Smooth muscle cell (in vitro differentiated cells): Measurements from ENCODE around the gene FAM217A. TPM values are rescaled to one million over a fixed set of nuclear protein-coding genes. Genes with fewer than 3 reads are reported as not detected.

Source experiments
- DNase-seq: peaks from one replicate; lab custom pipeline; 2025; ENCODE audit not compliant: unreplicated experiment; lab: John Stamatoyannopoulos, UW
- H2AFZ ChIP-seq: fragments of 200-600 bp; sonication (generic); 2 replicates; pipeline ENCODE4 v1.6.0; 2016; ENCODE audit warnings: antibody characterized with exemption, low read depth, mild to moderate bottlenecking
- H3F3A ChIP-seq: fragments of 200-600 bp; sonication (generic); 2 replicates; pipeline ENCODE4 v1.6.0; 2017; ENCODE audit warnings: antibody characterized with exemption, low read depth
- H3K27ac ChIP-seq: fragments of 200-600 bp; sonication (generic); 2 replicates; pipeline ENCODE4 v1.5.1; 2016; ENCODE audit warnings: low read depth, mild to moderate bottlenecking
- H3K27me3 ChIP-seq: fragments of 200-600 bp; sonication (generic); 2 replicates; pipeline ENCODE4 v1.6.1; 2016; ENCODE audit warnings: low read depth, mild to moderate bottlenecking
- H3K36me3 ChIP-seq: fragments of 200-600 bp; sonication (generic); 2 replicates; pipeline ENCODE4 v1.5.1; 2016; ENCODE audit warnings: low read depth
- H3K4me1 ChIP-seq: fragments of 200-600 bp; sonication (generic); 2 replicates; pipeline ENCODE4 v1.5.1; 2016; ENCODE audit warnings: low read depth
- H3K4me2 ChIP-seq: fragments of 200-600 bp; sonication (generic); 2 replicates; pipeline ENCODE4 v1.6.0; 2016; ENCODE audit warnings: mild to moderate bottlenecking
- H3K4me3 ChIP-seq: fragments of 200-600 bp; sonication (generic); 2 replicates; pipeline ENCODE4 v1.5.1; 2016; ENCODE audit warnings: mild to moderate bottlenecking
- H3K79me2 ChIP-seq: fragments of 200-600 bp; sonication (generic); 2 replicates; pipeline ENCODE4 v1.6.0; 2016; ENCODE audit warnings: low read depth, mild to moderate bottlenecking
- H3K9ac ChIP-seq: fragments of 200-600 bp; sonication (generic); 2 replicates; pipeline ENCODE4 v1.6.0; 2016; ENCODE audit warnings: low read depth
- H3K9me3 ChIP-seq: fragments of 200-600 bp; sonication (generic); replicated peaks from 2 replicates; pipeline ENCODE4 v1.5.1; 2016; ENCODE audit warnings: low read depth
- H4K20me1 ChIP-seq: fragments of 200-600 bp; sonication (generic); 2 replicates; pipeline ENCODE4 v1.6.0; 2016; ENCODE audit warnings: low read depth
- WGBS: methylation state at CpG from one replicate; pipeline ENCODE4 v1.1.7; 2016; ENCODE audit warnings: low lambda C conversion rate; 5-methylcytosine and 5-hydroxymethylcytosine counted together
- polyA plus RNA-seq: library from polyadenylated mRNA; unstranded; fragments of >200 nt; fragmentation: Nextera tagmentation; extraction: Ambion mirVana; gene quantifications from 2 replicates; pipeline ENCODE4 v1.2.1, GENCODE V29; 2016
- total RNA-seq: library from RNA; depleted of rRNA; stranded (reverse); fragments of >200 nt; gene quantifications from 2 replicates; pipeline ENCODE4 v1.2.3, GENCODE V29; 2014
- TF ChIP-seq, protein P1 (sequence below): fragments of 200-600 bp; sonication (generic); IDR thresholded peaks from 2 replicates; pipeline ENCODE4 v1.5.1; 2017; ENCODE audit warnings: borderline replicate concordance, mild to moderate bottlenecking, antibody characterized with exemption; ENCODE audit not compliant: insufficient read depth, poor library complexity, severe bottlenecking

FAM217A gene
- total and polyA plus RNA-seq, 2 experiments from 2014 or later, result not detected

DNA sequence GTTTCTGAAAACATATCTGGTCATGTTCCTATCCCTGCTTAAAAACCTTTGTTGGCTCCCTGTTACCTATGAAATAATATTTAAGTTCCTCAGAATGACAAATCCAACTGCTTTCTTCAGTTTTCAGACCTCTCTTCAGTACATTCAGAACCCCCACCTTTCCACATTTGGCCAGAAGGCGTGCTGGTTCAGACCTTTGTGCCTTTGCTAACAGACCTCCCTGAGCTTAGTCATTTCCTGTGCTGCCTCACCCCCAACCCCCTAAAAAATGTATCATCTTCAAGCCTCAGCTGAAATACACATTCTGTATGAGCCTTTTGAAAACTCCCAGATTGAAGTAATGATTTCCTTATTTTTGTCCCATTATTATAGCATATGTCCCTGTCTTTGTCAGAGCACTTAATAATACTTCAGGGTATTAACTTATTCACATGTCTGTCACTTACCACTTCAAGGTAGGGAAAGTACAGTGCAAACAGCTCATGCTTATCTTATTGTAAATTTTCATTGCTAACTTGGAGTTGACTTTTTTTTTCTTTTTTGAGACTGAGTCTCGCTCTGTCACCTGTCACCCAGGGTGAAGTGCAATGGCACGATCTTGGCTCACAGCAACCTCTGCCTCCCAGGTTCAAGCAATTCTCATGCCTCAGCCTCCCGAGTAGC, 19.7 kb downstream of the FAM217A start:
- Histone ChIP-seq H3K36me3 (peaks cover 20% of the 10 kb centered on the region), H3K27me3 (no peaks in the 10 kb centered on the region), H4K20me1 (no peaks in the 10 kb centered on the region), H3K9me3 (no peaks in the 10 kb centered on the region), H3K4me2 (peak overlapping the region; percentile 57), H3F3A (peaks cover 8% of the 10 kb centered on the region), H3K79me2 (peaks cover 3% of the 10 kb centered on the region), H3K4me1 (peaks cover 9% of the 10 kb centered on the region), H3K27ac (peak overlapping the region; percentile 91), H2AFZ (no peak overlapping the region), H3K9ac (peak overlapping the region; percentile 63), H3K4me3 (no peak overlapping the region)
- TF ChIP-seq, protein P1, sequence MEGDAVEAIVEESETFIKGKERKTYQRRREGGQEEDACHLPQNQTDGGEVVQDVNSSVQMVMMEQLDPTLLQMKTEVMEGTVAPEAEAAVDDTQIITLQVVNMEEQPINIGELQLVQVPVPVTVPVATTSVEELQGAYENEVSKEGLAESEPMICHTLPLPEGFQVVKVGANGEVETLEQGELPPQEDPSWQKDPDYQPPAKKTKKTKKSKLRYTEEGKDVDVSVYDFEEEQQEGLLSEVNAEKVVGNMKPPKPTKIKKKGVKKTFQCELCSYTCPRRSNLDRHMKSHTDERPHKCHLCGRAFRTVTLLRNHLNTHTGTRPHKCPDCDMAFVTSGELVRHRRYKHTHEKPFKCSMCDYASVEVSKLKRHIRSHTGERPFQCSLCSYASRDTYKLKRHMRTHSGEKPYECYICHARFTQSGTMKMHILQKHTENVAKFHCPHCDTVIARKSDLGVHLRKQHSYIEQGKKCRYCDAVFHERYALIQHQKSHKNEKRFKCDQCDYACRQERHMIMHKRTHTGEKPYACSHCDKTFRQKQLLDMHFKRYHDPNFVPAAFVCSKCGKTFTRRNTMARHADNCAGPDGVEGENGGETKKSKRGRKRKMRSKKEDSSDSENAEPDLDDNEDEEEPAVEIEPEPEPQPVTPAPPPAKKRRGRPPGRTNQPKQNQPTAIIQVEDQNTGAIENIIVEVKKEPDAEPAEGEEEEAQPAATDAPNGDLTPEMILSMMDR, result no peak
- DNase-seq, result no peak
- WGBS, result 75% methylated on average over 4 of the region's 4 CpGs

DNA sequence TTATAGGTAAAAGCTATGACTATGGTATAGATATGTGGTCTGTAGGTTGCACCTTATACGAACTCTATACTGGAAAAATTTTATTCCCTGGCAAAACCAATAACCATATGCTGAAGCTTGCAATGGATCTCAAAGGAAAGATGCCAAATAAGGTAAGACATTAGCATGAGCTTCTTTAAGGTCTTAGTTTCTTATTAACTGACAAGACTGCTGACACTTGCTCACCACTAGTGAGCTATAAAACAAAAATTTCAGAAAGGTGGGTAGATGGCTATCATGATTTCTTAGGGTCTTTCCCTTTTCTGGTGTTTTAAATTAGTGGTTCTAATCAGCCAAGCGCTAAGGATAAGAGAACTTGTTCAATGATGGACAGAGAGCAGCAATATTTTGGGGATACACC, 21.9 kb downstream of the FAM217A start:
- Histone ChIP-seq H3K36me3 (peaks cover 17% of the 10 kb centered on the region), H4K20me1 (no peaks in the 10 kb centered on the region), H3K9me3 (no peaks in the 10 kb centered on the region), H3K4me1 (peaks cover 9% of the 10 kb centered on the region), H2AFZ (no peak overlapping the region), H3K79me2 (peaks cover 3% of the 10 kb centered on the region), H3K27ac (no peak overlapping the region), H3K9ac (no peak overlapping the region), H3K4me2 (no peak overlapping the region), H3K27me3 (no peaks in the 10 kb centered on the region), H3F3A (peaks cover 18% of the 10 kb centered on the region), H3K4me3 (no peak overlapping the region)
- TF ChIP-seq, protein P1, result no peak
- 97% methylated on average over 2 of the region's 2 CpGs for WGBS
- no peak for DNase-seq

DNA sequence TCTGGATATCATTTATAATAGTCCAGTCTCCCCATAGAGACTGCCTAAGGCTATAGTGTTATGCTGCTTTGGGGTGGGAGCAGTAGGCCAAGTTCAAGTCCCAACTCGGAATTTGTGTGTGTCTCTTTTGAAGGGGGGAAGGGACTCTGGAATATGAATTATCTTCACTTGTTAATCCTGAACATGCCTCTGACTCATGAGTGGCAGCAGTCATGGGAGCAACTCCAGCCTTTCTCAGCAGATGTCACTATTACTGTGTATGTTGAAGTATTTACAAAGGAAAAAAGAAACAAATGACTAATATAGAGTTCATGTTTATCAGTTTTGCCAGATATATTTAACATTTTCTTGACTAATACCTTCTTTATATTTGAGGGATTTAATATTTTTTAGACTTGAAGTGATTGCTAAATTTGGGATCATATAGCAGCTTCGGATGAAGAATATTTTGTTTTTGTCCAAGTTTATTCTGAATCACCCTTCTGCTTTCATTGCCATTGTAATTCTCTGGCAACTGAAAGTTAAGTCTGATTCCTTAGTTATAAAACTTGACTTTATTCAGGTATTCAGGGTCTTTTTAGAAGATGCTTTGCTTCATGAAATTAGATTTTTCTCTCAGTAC, 23.4 kb downstream of the FAM217A start:
- Histone ChIP-seq H3K27me3 (no peaks in the 10 kb centered on the region), H2AFZ (no peak overlapping the region), H3K27ac (peak overlapping the region; percentile 53), H3K4me2 (peak overlapping the region; percentile 22), H3K9me3 (no peaks in the 10 kb centered on the region), H4K20me1 (no peaks in the 10 kb centered on the region), H3K9ac (peak overlapping the region; percentile 30), H3K4me3 (no peak overlapping the region), H3F3A (peaks cover 24% of the 10 kb centered on the region), H3K36me3 (peaks cover 17% of the 10 kb centered on the region), H3K4me1 (peaks cover 9% of the 10 kb centered on the region), H3K79me2 (peaks cover 3% of the 10 kb centered on the region)
- DNase-seq, result no peak
- 38% methylated on average over 2 of the region's 2 CpGs for WGBS
- TF ChIP-seq, protein P1, result peak; percentile 53

DNA sequence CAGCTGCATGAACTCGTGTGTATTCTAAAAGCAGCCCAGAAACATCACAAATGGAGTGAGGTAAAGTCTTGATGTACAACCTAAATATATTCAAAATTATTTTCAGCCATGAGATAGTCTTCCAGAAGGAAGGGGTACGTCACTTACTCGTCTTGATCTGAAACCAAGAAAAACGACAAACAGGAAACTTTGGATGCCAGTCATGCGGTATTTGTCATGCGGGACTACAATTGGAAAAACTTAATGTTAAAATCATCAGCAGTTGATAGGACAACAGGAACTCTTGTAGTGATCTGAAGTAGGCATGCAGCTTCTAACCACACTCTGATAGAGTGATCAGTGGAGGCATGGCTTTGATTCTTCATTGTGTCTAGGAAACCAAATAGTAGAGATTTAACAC, 29.7 kb downstream of the FAM217A start:
- Histone ChIP-seq H3K4me2 (no peak overlapping the region), H3K9ac (no peak overlapping the region), H4K20me1 (peaks cover 20% of the 10 kb centered on the region), H3K4me3 (no peak overlapping the region), H3K27me3 (no peaks in the 10 kb centered on the region), H2AFZ (no peak overlapping the region), H3K4me1 (no peaks in the 10 kb centered on the region), H3F3A (peaks cover 16% of the 10 kb centered on the region), H3K27ac (no peak overlapping the region), H3K79me2 (peaks cover 5% of the 10 kb centered on the region), H3K9me3 (no peaks in the 10 kb centered on the region), H3K36me3 (peaks cover 39% of the 10 kb centered on the region)
- TF ChIP-seq, protein P1, result no peak
- DNase-seq, result no peak
- 98% methylated on average over 6 of the region's 6 CpGs for WGBS
